GM21786 (cell line): Measurements from ENCODE around the gene CFAP61.

ENCODE experiments used
- ATAC-seq: cut with Tn5 transposase; IDR thresholded peaks from one replicate; pipeline ENCODE4 v1.9.1; 2021; ENCODE audit not compliant: unreplicated experiment

CFAP61 gene

DNA sequence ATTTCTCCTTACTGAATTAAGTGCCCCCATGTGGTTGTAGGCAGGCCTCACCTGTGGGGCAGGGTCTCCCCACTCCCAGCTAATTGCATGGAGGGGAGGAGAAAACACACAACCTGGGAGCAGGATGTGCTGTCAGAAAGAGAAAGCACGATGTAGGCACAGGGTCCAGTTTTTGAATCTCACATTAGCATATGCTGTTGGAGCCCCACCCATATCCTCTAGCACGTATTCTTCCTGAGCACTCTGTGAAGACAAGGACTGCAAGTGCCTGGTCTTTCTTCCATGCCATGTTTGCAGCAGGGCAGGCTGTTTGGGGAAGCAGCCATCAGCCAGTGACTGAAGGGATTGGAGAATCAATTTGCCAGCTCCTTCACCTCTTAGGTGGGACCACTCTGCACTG lies 108.2 kb downstream of the CFAP61 start:
- no peak for ATAC-seq

DNA sequence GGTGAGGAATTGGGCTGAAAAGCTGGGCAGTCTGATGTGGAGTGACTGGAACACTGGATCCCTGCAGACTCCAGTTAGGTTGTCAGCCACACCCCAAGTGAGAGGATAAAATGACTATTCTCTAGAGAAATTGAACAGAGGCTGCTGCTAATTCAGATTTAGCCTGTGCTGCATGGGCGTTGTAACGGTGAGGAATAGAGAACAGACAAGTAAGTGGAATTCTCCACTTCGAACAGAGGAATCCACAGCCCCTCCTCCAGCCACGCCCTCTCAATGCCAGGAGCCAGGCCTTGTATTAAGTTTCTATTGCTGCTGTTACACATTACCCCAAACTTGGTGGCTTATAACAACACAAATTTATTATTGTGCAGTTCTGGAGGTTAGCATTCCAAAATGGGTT lies 109.3 kb downstream of the CFAP61 start:
- no peak for ATAC-seq

- no peak for ATAC-seq
These were observed 115.4 kb downstream of the CFAP61 start for GRCh38 chr20:20167698-20168097.

DNA sequence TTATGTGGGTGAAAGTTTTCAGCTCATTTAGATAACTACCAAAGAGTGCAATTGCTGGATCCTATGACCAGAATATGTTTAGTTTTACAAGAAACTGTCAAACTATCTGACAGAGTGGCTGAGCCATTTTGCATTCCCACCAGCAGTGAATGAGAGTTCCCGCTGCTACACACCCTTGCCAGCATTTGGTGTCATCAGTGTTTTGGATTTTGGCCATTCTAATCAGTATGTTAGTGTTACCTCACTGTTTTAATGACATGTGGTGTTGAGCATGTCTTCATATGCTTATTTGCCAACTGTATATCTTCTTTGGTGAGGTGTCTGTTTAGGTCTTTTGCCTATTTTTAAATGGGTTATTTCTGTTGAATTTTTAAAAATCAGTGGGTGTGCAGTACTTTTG lies 120.9 kb downstream of the CFAP61 start:
- ATAC-seq: no peak

GRCh38 chr20:20174089-20174835 lies 121.9 kb downstream of the CFAP61 start:
- ATAC-seq: no peak

DNA sequence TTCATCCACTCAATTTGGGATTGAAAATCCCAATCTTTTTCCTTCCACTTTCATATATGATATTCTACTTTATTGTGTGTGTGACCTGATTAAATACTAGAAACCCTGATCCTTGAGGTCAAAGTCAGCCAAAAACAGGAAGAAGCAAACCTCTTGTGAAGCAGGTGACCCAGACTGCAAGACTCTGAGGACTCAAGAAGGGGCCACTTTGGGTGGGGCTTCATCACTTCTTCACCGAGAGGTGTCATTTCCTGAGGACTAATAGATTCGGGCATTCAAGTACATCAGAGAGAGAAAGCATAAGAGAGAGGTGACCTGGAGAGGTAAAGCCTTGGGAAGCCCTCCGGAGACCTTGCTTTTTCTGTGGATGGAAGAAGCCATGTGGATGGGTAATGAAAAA lies 129.0 kb downstream of the CFAP61 start:
- no peak for ATAC-seq

DNA sequence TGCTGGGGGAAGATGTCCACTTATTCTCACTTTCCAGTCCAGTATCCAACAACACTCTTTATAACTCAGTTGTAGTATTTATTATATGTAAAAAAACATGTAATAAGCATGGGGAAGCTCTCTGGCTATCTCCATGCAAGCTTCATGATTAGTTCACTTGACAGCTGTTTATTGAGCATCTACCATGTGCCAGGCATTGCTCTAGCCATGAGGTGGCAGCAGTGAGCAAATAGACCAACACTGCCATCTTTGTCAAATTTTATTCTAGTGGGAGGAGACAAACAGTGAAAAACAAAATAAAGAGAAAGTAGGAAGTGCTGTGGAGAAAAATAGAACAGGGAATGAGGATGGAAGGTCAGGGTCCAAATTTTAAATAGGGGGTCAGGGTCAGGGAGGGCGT lies 131.8 kb downstream of the CFAP61 start:
- ATAC-seq: no peak

DNA sequence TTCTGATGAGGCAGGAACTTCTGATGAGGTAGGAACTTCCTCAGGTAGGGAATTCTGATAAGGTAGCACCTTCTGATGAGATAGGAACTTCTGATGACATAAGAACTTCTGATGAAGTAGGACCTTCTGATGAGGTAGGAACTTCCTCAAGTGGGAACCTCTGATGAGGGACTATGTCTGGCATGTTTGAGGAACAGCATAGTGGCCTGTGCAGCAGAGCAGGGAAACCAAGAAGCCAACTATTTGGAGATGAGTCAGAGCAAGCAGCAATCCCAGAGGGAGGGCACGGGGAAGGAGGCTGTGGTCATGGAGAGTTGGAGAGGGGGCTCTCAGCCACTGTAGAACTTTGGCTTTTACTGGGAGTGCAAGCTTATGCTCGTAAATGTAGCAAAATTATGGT lies 132.4 kb downstream of the CFAP61 start:
- no peak for ATAC-seq

DNA sequence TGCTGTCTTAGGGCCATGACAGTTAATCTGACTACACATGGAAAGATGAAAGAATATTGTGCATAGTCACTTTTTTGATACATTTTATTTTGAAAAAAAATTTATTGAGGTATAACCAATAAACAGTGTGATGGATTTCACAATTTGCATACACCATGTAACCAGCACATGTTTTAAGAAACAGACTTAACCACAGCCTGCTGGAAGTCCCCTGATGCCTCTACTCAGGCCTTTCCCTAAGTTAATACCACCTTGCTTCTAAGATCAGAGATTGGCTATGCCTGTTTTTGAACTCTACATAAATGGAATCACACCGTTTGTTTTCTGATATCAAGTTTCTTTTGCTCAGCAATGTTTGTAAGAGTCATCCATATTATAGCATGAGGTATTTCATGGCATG lies 136.3 kb downstream of the CFAP61 start:
- no peak for ATAC-seq

DNA sequence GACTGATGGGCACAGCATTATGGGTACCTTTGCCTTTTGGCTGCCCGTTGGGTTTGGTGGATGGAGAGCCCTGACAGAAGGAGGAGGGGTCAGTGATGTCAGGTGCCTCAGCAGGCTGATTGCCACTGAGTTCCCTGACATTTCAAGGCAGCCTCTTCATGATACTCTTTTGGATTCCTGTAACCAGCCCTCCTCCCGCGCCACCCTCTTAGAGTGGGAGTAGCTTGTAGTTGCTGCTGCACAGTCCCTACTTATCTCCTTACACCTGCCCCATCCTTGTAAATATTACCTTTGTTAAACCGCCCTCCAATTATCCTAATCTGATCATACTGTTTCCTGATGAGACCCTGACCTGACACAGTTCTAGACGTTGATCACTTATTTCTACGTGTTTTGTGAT lies 140.0 kb downstream of the CFAP61 start:
- ATAC-seq: no peak

DNA sequence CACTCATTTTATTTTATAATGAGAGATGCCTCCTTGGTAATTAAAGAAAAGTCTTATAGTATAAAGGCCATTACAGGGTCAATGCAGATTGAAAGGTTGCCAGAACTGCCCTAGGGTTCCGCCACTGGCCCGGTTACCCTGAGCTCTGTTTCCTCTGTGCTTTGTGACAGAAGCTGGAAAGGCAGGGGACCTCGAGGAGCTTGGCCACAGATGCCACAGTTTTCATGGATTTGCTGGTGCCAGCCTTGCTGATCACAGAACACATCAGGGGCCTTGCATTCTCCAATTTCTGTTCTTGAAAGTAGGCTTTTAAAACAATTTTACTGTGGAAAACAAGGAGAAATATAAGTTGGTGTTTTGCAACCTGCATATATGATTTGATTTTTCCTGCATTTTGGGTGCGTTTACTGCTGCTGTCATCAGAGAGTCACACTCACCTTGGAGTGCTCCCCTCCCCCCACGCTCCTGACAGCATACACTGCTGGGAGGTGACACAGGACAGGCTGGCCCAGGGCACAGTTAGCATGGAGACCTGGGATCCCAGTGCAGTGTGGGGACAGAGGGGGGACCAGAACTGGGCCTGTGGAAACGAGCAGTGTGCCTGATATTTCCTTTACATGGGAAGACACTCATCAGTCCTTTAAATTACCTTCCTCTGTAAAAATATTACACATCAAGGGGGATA lies 142.8 kb downstream of the CFAP61 start:
- ATAC-seq: no peak

DNA sequence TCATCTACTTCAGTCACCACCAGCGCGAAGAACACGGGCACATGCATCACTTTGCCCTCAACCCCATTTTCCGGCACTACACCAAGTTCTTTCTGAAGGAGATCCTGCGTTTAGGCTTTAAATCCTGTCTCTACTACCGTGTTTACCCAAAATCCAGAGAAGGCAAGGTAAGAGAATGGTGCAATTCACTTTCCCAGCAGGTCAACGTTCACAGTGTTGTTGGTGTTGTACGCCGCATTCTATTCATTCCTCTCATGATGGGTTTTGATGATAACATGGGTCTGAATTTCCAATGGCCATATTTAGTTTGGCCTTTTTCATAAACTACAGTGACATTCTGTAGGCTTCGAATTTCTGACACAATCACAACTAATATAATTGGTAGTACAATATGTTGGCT lies 144.3 kb downstream of the CFAP61 start:
- ATAC-seq: no peak

DNA sequence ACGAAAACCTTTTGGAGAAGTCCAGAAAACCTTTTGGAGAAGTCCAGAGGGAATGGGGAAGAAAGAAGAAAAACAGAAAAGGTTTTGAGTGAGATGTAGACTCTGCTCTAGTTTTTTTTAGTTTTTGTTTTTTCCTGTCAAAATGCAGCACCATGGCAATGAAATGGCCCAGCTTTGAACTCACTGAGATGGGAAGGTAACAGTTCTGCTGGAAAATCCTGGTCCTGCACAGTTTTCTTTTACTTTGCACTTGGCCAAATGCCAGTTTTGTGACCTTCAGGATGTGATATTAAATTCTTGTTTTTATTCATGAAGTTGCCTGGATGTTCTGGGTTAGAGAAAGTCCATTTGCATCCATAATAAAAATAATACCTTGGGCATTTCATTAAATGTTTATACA lies 145.7 kb downstream of the CFAP61 start:
- no peak for ATAC-seq

DNA sequence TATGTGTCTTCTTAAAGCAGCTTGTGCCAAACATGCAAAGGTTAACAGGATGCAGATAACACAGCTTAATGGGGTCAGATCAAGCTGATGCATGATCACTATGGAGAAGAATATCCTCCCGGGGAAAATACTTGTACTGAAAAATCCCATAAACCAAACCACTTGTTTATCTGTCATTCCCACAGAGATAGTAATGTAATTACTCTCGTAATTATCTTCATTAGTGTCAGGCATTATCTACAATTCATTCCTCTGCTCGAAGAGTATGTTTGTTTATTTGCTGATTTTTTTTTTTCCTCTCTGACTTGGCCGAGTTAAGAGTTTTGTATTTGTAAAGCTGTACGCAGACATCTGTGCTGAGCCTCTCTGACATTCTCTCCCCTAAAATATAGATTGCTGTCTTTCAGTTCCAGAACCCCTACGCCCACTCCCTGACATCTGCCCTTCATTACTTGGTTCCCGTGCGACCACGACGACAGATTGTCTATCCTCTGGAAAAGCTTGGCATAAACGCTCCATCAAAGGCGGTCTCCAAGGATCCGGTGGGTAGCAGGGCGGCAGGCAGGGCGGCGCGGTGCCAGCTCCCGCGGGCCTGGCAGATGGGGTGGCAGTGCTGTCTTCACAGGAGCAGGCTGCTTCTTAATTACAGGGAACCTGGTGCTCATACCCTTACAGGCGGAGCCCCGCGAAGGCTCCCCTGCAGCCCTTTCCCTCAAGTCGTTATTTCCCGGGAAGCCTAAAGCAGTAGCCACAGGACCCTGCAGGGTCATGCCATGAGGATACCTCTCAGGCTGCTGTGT lies 147.2 kb downstream of the CFAP61 start:
- no peak for ATAC-seq

DNA sequence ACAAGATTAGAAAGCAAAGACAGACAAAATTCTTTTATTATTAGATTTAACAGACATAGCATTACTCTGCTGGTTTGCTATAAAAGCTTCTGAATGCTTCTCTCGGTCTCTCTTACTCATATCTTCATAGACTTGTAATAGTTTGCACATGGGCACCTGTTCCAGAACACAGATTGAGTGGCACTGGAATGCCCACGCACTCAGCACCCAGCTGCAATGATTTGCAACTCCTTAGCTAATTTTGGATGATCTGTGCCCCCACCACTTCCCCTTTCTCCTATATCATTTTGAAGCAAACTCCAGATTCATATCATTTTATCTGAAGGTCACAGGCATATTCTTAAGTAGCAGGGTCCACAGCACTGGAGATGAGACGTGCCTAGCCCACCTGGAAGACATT lies 148.8 kb downstream of the CFAP61 start:
- no peak for ATAC-seq

DNA sequence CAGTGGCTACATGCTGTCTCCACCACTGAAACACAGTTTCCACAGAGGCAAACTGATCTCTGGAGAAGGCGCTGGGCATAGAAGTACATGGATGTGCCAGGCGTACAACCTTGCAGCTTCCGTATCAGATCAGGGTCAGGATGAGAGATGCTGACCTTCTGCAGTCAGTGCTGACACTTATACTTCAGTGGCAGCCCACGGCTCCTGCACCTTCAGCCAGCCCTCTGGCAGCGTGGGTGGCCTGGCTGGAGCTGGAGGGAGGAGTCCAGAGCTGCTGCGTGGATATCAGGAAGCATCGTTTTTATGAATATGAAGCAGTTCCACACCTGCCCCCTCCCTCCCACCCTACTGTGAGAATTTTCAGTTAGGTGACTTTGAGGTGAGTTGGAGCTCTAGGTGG lies 149.3 kb downstream of the CFAP61 start:
- no peak for ATAC-seq

- ATAC-seq: no peak
These were observed 150.4 kb downstream of the CFAP61 start for GRCh38 chr20:20202768-20203167.

GRCh38 chr20:20203784-20204183 lies 151.5 kb downstream of the CFAP61 start:
- ATAC-seq: no peak

GRCh38 chr20:20204256-20204655 lies 151.9 kb downstream of the CFAP61 start:
- no peak for ATAC-seq

GRCh38 chr20:20205141-20205861 lies 153.0 kb downstream of the CFAP61 start:
- ATAC-seq: no peak

DNA sequence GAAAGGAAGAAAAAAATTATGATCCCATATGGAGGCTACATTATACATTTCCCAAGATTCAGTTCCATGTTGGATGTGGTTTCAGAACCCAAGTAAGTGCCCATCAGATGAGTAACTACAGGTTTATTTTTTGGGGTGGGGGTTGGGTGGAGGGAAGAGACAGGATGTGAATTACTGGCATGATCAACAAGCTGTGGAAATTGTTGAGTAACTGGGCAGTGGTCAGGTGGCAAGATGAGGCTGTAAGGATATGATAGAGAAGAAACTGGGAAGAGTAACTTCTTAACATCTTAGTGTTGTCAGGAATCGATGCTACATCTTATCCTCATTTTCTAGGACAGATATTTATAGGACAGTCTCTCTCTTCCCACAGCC lies 153.5 kb downstream of the CFAP61 start:
- no peak for ATAC-seq
